ENCODE measurements around the gene FA2H. TPM values are rescaled to one million over a fixed set of nuclear protein-coding genes. Genes with fewer than 3 reads are reported as not detected.

FA2H gene
- total RNA-seq, 1 donor from 2014 or later, result 2.5 TPM

GRCh38 chr16:74691093-74691855, 83.3 kb downstream of the FA2H start:
- Histone ChIP-seq H3K9me3 (no peaks in the 10 kb centered on the region), H3K4me3 (no peak overlapping the region), H3K4me1 (peaks cover 4% of the 10 kb centered on the region), H3K27me3 (ENCODE audit: low read depth) (no peaks in the 10 kb centered on the region), H3K36me3 (peaks cover 82% of the 10 kb centered on the region), H3K27ac (no peak overlapping the region)
- no peak for DNase-seq
- no peak for ATAC-seq
- TF ChIP-seq CTCF (IDR thresholded peaks at IDR 0.05), result no peak
- intact Hi-C loops (cut with DNase I), result no loop called here

GRCh38 chr16:74682556-74682955, 92.1 kb downstream of the FA2H start:
- ATAC-seq (no peak), DNase-seq (no peak)
- intact Hi-C loops (cut with DNase I), result no loop called here
- no peaks in the 10 kb centered on the region for H3K4me1 ChIP-seq
- TF ChIP-seq CTCF (IDR thresholded peaks at IDR 0.05), result no peak
- H3K9me3 ChIP-seq, result no peaks in the 10 kb centered on the region
- peaks cover 98% of the 10 kb centered on the region for H3K36me3 ChIP-seq
- no peak overlapping the region for H3K27ac ChIP-seq
- no peaks in the 10 kb centered on the region for H3K27me3 ChIP-seq (ENCODE audit: low read depth)
- H3K4me3 ChIP-seq, result no peak overlapping the region

DNA sequence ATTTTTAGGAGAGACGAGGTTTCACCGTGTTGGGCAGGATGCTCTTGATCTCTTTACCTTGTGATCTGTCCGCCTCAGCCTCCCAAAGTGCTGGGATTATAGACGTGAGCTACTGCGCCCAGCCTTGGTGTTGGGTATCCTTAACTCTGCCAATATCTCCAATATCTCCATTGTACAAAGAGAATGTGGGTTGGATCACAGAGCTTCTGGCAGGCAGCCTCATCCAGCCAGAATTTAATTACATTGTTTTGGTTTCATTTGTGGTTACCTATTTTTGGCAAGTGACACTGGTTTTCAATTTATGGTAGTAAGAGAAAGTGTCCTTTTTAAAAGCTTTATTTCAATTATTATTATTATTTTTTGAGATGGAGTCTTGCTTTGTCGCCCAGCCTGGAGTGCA, 93.9 kb downstream of the FA2H start:
- Histone ChIP-seq H3K9me3 (no peaks in the 10 kb centered on the region), H3K36me3 (peaks cover 100% of the 10 kb centered on the region), H3K27me3 (ENCODE audit: low read depth) (no peaks in the 10 kb centered on the region), H3K27ac (no peak overlapping the region), H3K4me3 (no peak overlapping the region), H3K4me1 (no peaks in the 10 kb centered on the region)
- intact Hi-C loops (cut with DNase I), result no loop called here
- ATAC-seq (no peak), DNase-seq (no peak)
- no peak for TF ChIP-seq CTCF (IDR thresholded peaks at IDR 0.05)

DNA sequence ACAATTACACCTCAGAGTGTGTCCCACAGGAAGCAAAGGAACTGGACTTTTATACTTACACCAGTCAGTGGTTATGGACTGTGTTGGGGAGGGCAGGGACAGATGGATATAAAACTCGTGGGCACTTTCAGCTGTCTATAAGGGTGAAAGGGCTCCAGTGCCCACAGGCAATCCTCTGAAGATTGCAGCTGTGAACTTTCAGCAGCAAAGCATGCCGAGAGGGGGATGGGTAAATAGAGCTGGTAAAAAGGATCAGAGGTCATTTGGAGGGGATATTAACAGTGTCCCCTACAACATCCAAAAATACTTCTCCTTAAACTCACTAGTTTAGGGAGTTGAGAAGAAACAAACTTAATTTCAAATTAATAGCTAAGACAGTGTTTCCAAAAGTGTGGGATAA, 94.6 kb downstream of the FA2H start:
- no peak for DNase-seq
- H3K27me3 ChIP-seq (ENCODE audit: low read depth), result no peaks in the 10 kb centered on the region
- H3K9me3 ChIP-seq, result no peaks in the 10 kb centered on the region
- no peak for ATAC-seq
- peaks cover 99% of the 10 kb centered on the region for H3K36me3 ChIP-seq
- TF ChIP-seq CTCF (IDR thresholded peaks at IDR 0.05), result no peak
- H3K4me1 ChIP-seq, result no peaks in the 10 kb centered on the region
- H3K4me3 ChIP-seq, result no peak overlapping the region
- intact Hi-C loops (cut with DNase I), result no loop called here
- no peak overlapping the region for H3K27ac ChIP-seq

DNA sequence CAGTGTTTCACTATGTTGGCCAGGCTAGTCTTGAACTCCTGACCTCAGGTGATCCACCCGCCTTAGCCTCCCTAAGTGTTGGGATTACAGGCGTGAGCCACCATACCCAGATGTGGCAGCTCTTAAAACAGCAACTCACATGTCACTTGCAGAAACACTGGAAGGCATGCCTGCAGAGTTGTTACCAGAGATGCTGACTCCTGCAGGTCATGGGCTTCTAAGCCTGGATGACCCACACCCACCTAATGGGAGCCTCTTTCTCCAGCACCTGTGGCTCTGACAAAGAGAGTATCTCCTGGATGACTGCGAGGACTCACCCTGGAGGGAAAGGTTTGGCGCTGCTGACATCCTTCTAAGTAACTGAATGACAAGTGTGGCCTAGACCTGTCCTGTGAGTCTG, 96.8 kb downstream of the FA2H start:
- no peaks in the 10 kb centered on the region for H3K27me3 ChIP-seq (ENCODE audit: low read depth)
- no peak for ATAC-seq
- H3K4me1 ChIP-seq, result no peaks in the 10 kb centered on the region
- no peak overlapping the region for H3K27ac ChIP-seq
- no peaks in the 10 kb centered on the region for H3K9me3 ChIP-seq
- no peak for DNase-seq
- intact Hi-C loops (cut with DNase I), result no loop called here
- peaks cover 97% of the 10 kb centered on the region for H3K36me3 ChIP-seq
- TF ChIP-seq CTCF (IDR thresholded peaks at IDR 0.05), result no peak
- no peak overlapping the region for H3K4me3 ChIP-seq

All from lower lobe of right lung (tissue), 2 donors.